Lower lobe of right lung (tissue), 2 donors: ENCODE measurements around the gene RTL9. TPM values are rescaled to one million over a fixed set of nuclear protein-coding genes. Genes with fewer than 3 reads are reported as not detected.

Experiments
- ATAC-seq, 2 donors: fragments of 200-7000 bp; cut with Tn5 transposase; one replicate each; pipeline ENCODE4 v1.9.1; 2020 to 2022; ENCODE audit warnings: mild to moderate bottlenecking in 2 of 2, moderate library complexity in 2 of 2
- DNase-seq: peaks from one replicate; pipeline ENCODE4 v3.0.0-alpha.2; 2020
- H3K27ac ChIP-seq: fragments of 200-600 bp; one replicate; pipeline ENCODE4 v1.8.0; 2022
- H3K27me3 ChIP-seq: fragments of 200-600 bp; one replicate; pipeline ENCODE4 v1.8.0; 2022; ENCODE audit warnings: low read depth
- H3K36me3 ChIP-seq: fragments of 200-600 bp; one replicate; pipeline ENCODE4 v1.8.0; 2022; ENCODE audit warnings: mild to moderate bottlenecking
- H3K4me1 ChIP-seq: fragments of 200-600 bp; one replicate; pipeline ENCODE4 v1.8.0; 2022
- H3K4me3 ChIP-seq: fragments of 200-600 bp; one replicate; pipeline ENCODE4 v1.8.0; 2022; ENCODE audit warnings: mild to moderate bottlenecking
- H3K9me3 ChIP-seq: fragments of 200-600 bp; one replicate; pipeline ENCODE4 v1.8.0; 2022
- intact Hi-C: fragments of 100-400 bp; cut with DNase I; formaldehyde crosslinking; loops from one replicate; pipeline ENCODE4 v1.11.0; 2022
- total RNA-seq: library from RNA; stranded (reverse); fragmentation: NEBNext Ultra II Directional; extraction: Animal tissue kit (Norgen Biotek cat#: 25700); gene quantifications from one replicate; pipeline ENCODE4 v1.2.1, GENCODE V29; 2021
- TF ChIP-seq, protein P1 (sequence below): fragments of 200-600 bp; IDR thresholded peaks from one replicate; pipeline ENCODE4 v1.8.0; 2022; ENCODE audit warnings: antibody characterized with exemption, mild to moderate bottlenecking
- donor health status: DM: no; HTN: yes; CAD: no; lungs with severe emphysema.

The RTL9 gene
- total RNA-seq, 1 donor from 2014 or later: not detected

DNA sequence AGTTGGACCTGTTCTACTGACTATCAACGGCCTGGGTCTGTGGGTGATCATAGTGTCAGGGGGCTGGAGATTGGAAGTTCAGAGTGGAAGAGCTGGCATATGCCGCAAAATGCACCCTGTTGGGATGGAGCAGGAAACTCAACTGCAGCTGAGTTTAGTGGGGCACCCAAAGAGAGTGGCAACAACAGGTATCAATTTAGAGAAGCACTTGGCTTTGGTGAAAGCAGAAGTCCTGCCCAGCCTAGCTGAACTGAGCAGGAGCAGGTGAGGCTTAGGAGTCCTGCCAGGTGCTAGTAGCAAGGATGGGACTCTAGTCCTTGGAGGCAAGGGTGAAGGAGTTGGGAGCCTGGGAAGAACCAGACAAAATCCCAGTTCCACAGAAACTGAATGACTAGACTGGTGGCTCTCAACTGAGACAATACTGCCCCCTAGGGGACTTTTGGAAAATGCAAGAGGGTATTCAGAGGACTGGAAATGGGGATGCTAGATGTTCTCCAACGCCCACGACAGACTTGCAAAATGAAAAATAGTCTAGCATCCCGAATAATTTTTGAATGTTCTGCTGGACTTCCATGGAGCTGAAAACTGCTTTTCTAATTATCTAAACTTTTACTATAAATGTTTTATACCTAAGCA, 49.4 kb downstream of the RTL9 start:
- Histone ChIP-seq H3K27me3 (no peaks in the 10 kb centered on the region), H3K36me3 (no peaks in the 10 kb centered on the region), H3K9me3 (no peaks in the 10 kb centered on the region), H3K4me1 (no peaks in the 10 kb centered on the region), H3K27ac (no peak overlapping the region), H3K4me3 (no peak overlapping the region)
- TF ChIP-seq, protein P1, sequence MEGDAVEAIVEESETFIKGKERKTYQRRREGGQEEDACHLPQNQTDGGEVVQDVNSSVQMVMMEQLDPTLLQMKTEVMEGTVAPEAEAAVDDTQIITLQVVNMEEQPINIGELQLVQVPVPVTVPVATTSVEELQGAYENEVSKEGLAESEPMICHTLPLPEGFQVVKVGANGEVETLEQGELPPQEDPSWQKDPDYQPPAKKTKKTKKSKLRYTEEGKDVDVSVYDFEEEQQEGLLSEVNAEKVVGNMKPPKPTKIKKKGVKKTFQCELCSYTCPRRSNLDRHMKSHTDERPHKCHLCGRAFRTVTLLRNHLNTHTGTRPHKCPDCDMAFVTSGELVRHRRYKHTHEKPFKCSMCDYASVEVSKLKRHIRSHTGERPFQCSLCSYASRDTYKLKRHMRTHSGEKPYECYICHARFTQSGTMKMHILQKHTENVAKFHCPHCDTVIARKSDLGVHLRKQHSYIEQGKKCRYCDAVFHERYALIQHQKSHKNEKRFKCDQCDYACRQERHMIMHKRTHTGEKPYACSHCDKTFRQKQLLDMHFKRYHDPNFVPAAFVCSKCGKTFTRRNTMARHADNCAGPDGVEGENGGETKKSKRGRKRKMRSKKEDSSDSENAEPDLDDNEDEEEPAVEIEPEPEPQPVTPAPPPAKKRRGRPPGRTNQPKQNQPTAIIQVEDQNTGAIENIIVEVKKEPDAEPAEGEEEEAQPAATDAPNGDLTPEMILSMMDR: peak; percentile 72
- ATAC-seq (peak; percentile 70 to 83), DNase-seq (no peak)
- intact Hi-C loops: loop anchor here (5.0 kb wide), 1 partner anchor 251 kb away; no protein-coding TSS in a partner anchor

Other genes with a start within 250 kb of the RTL9 start
- 6.5 TPM for gene AMMECR1, start 40.8 kb upstream of the RTL9 start, total RNA-seq